ENCODE measurements around the gene RNF180.

Gene RNF180

GRCh38 chr5:64165500-64166200 lies at the start of gene RNF180:
RNF180 (plus strand) TSS chr5:64165843; CDS start chr5:64200808, 34,965 bp downstream.
- DNase-seq (ENCODE audit: low read depth): no peak

GRCh38 chr5:64125521-64125920 lies 40.1 kb upstream of the RNF180 start:
- no peak for DNase-seq (ENCODE audit: low read depth)

GRCh38 chr5:64126202-64126741 lies 39.4 kb upstream of the RNF180 start:
- DNase-seq (ENCODE audit: low read depth): no peak

- no peak for DNase-seq (ENCODE audit: low read depth)
These were observed 25.6 kb upstream of the RNF180 start for GRCh38 chr5:64140018-64140417.

GRCh38 chr5:64144425-64145215 lies 21.0 kb upstream of the RNF180 start:
- DNase-seq (ENCODE audit: low read depth): no peak

GRCh38 chr5:64145216-64145895 lies 20.3 kb upstream of the RNF180 start:
- DNase-seq (ENCODE audit: low read depth): no peak

GRCh38 chr5:64147379-64147778 lies 18.3 kb upstream of the RNF180 start:
- no peak for DNase-seq (ENCODE audit: low read depth)

- no peak for DNase-seq (ENCODE audit: low read depth)
These were observed 17.7 kb upstream of the RNF180 start for GRCh38 chr5:64147849-64148441.

GRCh38 chr5:64149268-64149667 lies 16.4 kb upstream of the RNF180 start:
- DNase-seq (ENCODE audit: low read depth): no peak

- DNase-seq (ENCODE audit: low read depth): no peak
These were observed 15.7 kb upstream of the RNF180 start for GRCh38 chr5:64149857-64150521.

GRCh38 chr5:64156261-64156660 lies 9.4 kb upstream of the RNF180 start:
- DNase-seq (ENCODE audit: low read depth): no peak

GRCh38 chr5:64158827-64159226 lies 6.8 kb upstream of the RNF180 start:
- DNase-seq (ENCODE audit: low read depth): no peak

- no peak for DNase-seq (ENCODE audit: low read depth)
These were observed 5.4 kb upstream of the RNF180 start for GRCh38 chr5:64160201-64160600.

- no peak for DNase-seq (ENCODE audit: low read depth)
These were observed 4.2 kb upstream of the RNF180 start for GRCh38 chr5:64161420-64161819.

GRCh38 chr5:64163135-64163534 lies 2.5 kb upstream of the RNF180 start:
- no peak for DNase-seq (ENCODE audit: low read depth)

GRCh38 chr5:64163746-64164145 lies 1.9 kb upstream of the RNF180 start:
- no peak for DNase-seq (ENCODE audit: low read depth)

GRCh38 chr5:64164166-64164565 lies 1.5 kb upstream of the RNF180 start:
- DNase-seq (ENCODE audit: low read depth): no peak

- no peak for DNase-seq (ENCODE audit: low read depth)
These were observed 513 bp upstream of the RNF180 start for GRCh38 chr5:64165160-64165499.

GRCh38 chr5:64166201-64166959 lies 737 bp downstream of the RNF180 start:
- DNase-seq (ENCODE audit: low read depth): no peak

- DNase-seq (ENCODE audit: low read depth): no peak
These were observed 10.7 kb downstream of the RNF180 start for GRCh38 chr5:64176301-64176700.

All from GM04503 (cell line).